22Rv1 (cell line): Measurements from ENCODE around the gene COL4A6.

ENCODE experiments used
- CTCF ChIP-seq: fragments of 450-650 bp; IDR thresholded peaks from 2 replicates; pipeline ENCODE4 v1.5.1; 2017; ENCODE audit warnings: mild to moderate bottlenecking
- ZFX ChIP-seq: fragments of 450-650 bp; IDR thresholded peaks from 2 replicates; pipeline ENCODE4 v1.6.1; 2017; ENCODE audit warnings: antibody characterized with exemption, borderline replicate concordance

- TF ChIP-seq CTCF (no peak), ZFX (no peak)
These were observed 40.4 kb downstream of the COL4A6 start for GRCh38 chrX:108397627-108398391.
